8988T (cell line): ENCODE measurements around the gene FHDC1.

Experiments
- DNase-seq: peaks from one replicate; pipeline ENCODE4 v3.0.0; 2011

Gene FHDC1

DNA sequence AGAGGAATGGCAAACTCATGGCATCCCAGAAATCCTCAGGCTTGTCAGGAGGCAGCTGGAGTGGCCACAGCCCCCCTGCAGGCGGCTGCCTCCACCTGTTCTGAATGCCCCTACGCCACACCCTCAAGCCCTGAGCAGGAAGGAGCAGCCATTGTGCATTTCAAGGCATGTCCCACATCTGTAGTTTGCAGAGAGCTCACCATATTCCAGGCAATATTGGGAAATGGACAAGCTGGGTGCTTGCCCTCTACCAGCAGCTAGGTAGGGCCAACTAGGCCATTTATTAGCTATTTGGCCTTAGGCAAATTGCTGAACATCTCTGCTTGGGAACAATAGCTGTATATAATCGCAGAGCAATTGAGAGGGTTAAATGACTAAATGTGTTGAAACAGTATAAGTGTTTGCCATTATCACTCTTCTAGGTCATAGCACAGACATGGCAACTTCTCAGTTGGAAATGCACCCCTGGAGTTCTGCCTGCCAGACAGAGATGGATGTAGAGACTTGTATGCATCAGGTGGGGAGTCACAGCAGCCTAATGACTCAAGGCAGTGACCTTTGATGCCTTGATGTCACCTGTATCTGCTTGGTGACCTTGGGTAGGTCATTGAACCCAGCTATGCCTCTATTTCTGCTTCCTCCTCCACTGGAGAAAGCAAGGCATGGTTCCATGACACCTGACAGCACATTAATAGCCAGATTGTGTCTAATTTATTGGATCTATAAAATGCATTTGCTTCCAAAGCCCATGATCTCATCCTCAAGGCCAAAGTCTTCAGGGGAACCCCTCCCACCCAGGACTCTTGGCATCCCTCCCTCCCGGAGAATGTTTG lies 52.8 kb downstream of the FHDC1 start:
- DNase-seq: no peak

DNA sequence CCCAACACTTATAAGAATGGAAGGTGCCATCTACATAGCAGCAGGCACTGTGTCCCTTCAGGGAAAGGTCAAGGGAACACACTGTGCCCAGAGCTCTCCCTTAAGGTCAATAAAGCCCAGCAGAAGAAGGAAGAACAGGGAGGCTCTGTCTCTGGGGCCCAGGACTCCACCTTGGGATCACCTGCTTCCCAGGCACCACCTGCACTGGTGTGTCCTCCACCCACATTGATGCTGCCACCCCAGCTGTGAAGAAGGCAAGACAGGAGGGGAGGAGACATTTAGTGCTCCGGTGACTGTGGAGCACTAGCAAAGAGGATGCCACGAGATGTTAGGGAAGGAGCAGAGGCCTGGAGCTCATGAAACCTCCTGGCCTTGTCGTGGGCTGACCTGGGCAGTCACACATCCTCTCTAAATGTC lies 53.4 kb downstream of the FHDC1 start:
- DNase-seq: no peak

- no peak for DNase-seq
These were observed 54.5 kb downstream of the FHDC1 start for GRCh38 chr4:152990471-152991131.

GRCh38 chr4:152991398-152991797 lies 55.3 kb downstream of the FHDC1 start:
- no peak for DNase-seq

- DNase-seq: no peak
These were observed 55.9 kb downstream of the FHDC1 start for GRCh38 chr4:152992027-152992426.

DNA sequence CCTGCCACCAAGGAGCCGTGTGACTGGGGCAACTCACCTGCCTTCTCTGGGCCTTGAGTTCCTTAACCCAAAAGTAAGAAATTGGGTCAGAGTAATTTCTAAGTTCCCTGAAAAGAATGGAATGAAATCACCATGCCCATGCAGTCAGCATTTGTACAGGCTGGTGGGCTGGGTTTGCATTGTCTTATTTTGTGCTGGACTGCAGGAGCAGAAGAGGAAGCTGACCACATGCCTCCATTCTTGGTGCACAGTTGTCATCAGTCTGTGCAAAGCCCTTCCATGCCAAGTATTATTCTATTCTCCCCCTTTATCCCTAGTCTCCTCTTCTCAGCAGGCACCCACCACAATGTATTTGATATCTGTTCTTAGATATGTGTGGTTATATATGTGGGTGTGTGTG lies 56.3 kb downstream of the FHDC1 start:
- DNase-seq: no peak

DNA sequence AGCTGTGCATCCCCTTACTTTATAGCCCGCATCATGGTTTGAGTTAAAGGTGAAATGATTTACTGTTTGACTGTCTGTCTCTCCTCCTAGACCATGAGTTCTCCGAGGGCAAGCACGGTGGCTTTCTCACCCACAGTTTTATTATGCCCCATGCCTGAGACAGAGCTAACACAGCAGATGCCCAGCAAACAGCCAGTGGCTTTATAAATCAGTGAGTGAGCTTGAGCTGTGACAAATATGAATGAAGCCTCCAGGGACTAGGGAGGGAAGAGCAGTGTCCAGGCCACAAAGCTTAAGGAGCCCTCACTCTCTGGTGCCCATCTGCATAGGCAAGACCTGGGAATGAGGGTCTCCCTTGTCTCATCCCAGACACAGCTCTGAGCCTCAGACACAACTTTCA lies 57.9 kb downstream of the FHDC1 start:
- DNase-seq: no peak

- no peak for DNase-seq
These were observed 60.0 kb downstream of the FHDC1 start for GRCh38 chr4:152996111-152996571.

DNA sequence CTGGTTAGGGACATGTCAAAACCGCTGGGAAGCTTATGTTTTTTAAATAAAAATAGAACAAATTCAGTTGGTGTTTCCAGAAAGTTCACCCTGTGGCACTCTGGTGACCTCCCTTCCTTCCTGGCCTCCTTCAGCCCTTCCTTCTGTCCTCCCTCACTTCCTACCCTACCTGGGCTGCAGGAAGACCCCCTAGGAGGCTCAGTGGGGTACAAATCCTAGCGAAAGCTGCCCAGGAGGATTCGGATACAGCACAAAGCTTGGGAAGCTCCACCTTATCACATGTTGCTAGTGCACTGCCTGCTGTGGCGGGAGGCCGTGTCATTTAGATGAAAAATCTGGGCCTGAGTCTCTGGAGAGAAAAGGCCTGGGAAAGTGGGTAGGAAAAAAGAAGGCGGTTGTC lies 60.5 kb downstream of the FHDC1 start:
- no peak for DNase-seq

GRCh38 chr4:152997288-152997687 lies 61.2 kb downstream of the FHDC1 start:
- DNase-seq: no peak

GRCh38 chr4:152997771-152998487 lies 61.8 kb downstream of the FHDC1 start:
- no peak for DNase-seq

DNA sequence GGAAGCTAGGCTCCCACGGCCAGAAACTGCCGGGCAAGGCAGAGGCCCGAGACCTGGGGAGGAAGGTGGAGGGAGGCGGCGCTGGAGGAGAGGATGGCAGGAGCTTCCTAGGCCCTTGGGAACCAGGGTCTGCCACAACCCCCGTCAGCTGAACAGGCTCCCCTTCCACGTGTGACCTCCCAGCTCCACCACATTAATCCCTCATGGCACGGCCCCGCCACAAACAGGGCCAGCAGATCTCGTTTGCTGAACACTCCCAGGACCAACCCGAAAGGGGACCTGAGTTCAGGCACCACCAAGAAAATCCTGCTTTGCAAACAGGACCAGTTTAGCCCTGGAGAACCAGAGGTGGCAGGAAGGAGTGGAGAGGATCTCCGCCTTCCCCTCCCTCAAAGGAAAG lies 62.7 kb downstream of the FHDC1 start:
- DNase-seq: no peak

- DNase-seq: no peak
These were observed 63.4 kb downstream of the FHDC1 start for GRCh38 chr4:152999346-153000075.

GRCh38 chr4:153000076-153000420 lies 63.9 kb downstream of the FHDC1 start:
- DNase-seq: no peak

- DNase-seq: no peak
These were observed 65.5 kb downstream of the FHDC1 start for GRCh38 chr4:153001626-153002025.

DNA sequence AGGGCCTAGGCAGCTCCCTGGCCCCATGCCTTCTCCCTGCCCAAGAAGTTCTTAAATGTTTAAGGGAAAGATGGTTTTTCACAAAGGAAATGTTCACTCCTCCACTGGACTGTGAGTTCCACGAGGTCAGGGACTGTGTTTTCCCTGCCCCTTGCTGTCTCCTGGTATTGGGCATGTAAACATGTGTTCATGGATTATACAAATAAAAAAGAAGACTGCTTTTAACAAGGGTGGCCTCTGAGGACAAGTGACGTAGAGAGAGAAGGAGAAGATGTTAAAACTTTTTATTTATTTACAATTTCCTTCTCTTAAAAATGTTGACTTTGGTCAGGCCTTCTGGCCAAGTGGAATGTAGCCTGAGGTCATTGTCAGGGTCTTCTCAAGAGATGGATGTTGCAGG lies 66.0 kb downstream of the FHDC1 start:
- no peak for DNase-seq

- no peak for DNase-seq
These were observed 68.1 kb downstream of the FHDC1 start for GRCh38 chr4:153004081-153004850.

GRCh38 chr4:153005899-153006381 lies 69.8 kb downstream of the FHDC1 start:
- DNase-seq: no peak

DNA sequence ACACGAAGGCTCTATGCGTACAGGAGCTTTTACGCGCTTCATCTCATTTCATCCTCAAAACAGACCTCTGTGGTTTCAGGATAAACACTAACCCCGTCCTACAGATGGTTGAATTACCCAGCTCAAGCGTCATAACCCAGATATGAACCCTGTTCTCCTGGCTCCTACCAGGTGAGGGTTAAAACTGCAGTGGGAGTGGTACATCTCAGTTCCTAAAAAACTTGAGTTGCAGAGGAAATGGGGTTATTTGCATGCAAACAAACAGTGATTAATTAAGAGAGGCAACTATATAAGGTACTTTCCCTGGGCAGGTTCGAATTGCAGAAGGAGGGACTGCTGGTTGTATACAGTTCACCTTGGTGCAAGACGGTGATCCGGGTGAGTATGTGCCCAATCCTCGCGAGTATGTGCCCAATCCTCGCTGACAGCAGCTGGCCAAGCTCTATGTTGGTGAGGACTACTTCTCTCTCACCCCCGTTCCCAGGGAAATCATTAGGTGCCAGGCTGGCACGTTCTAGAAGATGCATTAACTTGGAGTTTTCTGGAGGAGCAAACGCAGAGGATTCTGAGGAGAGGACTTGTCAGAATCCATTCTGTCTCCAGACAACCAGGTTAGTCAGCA lies 72.6 kb downstream of the FHDC1 start:
- DNase-seq: no peak

DNA sequence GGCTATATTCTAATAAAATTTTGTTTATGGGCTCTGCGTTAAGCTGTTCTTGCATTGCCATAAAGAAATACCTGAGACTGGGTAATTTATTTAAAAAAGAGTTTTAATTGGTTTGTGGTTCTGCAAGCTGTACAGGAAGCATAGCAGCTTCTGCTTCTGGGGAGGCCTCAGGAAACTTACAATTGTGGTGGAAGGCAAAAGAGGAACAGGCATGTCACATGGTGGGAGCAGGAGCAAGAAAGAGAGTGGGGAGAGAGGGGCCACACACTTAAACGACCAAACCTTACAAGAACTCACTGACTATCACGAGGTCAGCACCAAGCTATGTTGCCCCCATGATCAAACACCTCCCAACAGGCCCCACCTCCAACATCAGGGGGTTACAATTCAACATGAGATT lies 74.0 kb downstream of the FHDC1 start:
- no peak for DNase-seq

GRCh38 chr4:153013202-153013977 lies 77.3 kb downstream of the FHDC1 start:
- no peak for DNase-seq
